ENCODE data around the gene RAC2.

RAC2 gene

DNA sequence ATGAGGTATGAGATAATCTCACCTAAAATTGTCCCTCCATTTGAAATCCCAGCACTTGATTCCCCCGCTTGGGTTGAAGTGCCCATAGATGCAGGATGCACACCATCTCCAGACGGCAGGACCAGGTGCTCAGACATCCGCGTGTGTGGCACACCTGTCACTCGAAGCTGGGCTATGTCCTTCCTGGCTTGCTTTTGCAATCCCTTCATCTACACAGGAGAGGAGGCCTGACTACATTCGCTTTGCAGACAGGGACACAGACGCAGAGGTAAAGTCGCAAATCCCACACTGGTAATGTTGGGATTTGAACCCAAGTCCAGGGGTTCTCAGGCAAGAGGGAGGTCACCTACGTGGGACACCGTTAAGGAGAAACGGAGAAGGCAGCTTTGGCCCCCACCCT is 31.1 kb upstream of the RAC2 start:
- no peak for DNase-seq

DNA sequence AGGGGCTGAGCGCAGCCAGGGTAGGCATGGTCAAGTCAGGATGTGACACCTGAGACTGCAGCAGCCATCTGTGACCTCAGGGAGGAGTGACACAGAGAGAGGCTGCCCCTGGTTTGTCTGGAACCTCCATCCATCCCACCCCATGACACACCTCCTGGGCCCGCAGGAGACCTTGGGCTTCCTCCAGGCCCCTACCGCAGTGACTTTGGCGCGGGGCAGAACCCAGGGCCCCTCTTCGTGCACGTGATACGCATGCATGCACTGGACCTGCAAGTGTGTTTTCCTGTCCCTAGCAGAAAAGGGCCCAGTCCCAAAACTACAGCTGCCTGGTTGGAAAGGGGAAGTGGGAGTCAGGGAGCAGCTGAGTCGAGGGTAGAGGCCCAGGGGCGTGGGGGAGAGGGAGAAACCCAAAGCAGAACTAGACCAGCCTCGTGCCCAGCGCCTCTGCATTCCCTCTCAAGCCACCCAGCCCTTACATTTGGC is 30.4 kb upstream of the RAC2 start:
- DNase-seq, result no peak

DNA sequence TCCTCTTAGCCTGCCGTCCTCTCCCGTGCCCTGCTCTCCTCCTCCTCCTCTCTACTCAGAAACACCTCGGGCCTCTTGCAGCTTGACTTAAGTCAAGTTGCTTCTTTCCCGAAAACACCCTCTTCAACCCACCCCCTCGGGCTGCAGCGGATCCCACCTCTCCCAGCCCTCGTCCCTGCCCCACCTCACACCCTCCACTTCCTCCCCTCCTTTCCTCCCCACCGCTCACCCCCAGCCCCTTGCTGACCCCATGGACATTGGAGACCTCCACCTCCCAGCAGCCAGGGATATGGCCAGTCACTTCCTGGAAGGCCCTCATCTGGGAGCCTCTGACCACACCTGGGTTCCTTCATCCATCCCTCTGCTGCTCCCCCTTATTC is 29.8 kb upstream of the RAC2 start:
- no peak for DNase-seq

DNA sequence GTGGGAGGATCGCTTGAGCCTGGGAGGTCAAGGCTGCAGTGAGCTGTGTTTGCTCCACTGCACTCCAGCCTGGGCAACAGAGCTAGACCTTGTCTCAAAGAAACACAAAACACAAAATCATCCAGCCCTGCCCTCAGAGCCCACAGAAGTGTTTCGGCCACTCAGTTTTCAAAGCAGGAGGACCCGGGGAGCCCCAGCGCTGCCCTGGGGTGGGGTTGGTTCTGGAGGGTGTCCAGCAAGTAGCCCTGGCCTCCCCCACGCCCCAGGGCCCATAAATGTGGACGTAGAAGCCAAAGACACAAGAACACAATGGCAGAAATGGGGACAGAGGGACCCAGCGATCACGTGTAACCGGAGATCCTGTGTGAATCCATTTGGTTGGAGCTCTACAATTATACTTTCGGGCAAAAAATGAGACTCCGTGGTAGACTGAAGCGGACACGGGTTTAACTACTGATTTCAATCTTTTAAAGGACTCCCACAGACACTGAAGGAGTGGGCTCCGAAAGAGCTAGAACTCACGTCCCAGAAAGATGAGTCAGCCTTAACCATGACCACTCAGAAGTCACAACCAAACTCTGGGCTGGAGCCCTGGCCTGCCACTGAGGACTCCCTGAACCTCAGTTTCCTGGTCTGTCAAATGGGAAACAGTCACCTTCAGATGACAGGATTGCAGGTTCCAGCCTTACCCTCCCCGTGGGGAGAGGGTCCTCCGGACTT is 29.2 kb upstream of the RAC2 start:
- no peak for DNase-seq

DNA sequence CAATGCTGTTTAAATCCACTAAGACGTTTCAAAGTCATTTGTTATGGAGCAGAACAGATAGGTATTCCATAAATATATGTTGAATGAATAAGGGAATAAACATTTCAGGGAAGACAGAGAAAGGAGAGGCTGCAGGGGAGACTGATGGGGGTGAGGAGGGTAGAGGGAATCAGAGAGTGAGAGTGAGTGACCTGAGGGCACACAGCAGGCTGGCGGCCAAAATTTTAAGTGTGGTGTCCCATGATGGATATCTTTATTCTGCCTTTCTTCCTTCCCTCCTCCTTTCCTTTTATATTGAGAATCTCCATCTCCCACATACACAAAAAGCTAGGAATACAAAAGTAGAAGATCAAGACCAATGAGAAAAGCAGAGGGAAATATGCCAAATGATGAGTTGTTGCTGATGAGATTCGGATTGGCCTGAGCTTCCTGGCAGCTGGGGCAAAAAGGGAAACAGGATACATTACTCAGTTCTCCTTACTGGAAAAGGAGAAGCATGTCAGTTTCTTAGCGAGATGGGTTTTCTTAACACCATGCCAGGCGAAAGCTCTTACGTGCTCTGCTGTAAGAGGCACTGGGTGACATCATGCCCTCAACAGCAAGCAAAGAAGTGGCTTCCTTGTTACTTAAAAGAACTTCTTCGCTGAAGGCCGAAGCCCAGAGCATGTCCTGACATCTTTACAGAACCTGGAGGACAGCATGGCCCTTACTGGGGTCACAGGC is 27.0 kb upstream of the RAC2 start:
- DNase-seq, result no peak

DNA sequence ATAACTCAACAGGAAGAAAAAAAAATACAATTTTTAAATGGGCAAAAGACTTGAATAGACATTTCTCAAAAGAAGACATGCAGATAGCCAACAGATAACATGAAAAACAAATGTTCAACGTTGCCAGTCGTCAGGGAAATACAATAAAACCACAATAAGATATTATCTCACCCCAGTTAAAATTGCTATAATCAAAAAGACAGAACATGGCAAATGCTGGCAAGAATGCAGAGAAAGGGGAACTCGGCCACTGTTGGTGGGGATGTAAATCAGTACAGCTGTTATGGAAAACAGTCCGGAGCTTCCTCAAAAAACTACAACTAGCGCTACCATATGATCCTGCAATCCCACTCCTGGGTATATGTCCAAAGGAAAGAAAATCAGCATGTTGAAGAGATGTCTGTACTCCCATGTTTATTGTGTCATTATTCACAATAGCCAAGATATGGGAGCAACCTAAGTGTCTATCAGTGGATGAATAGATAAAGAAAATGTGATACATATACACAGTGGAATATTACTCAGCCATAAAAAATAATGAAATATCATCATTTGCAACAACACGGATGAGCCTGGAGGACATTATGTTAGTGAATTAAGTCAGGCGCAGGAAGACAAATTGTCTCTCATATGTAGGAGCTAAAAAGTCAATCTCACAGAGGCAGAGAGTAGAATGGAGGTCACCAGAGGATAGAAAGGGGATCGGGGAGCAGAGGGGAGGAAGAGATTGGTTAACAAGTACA is 26.0 kb upstream of the RAC2 start:
- no peak for DNase-seq

DNA sequence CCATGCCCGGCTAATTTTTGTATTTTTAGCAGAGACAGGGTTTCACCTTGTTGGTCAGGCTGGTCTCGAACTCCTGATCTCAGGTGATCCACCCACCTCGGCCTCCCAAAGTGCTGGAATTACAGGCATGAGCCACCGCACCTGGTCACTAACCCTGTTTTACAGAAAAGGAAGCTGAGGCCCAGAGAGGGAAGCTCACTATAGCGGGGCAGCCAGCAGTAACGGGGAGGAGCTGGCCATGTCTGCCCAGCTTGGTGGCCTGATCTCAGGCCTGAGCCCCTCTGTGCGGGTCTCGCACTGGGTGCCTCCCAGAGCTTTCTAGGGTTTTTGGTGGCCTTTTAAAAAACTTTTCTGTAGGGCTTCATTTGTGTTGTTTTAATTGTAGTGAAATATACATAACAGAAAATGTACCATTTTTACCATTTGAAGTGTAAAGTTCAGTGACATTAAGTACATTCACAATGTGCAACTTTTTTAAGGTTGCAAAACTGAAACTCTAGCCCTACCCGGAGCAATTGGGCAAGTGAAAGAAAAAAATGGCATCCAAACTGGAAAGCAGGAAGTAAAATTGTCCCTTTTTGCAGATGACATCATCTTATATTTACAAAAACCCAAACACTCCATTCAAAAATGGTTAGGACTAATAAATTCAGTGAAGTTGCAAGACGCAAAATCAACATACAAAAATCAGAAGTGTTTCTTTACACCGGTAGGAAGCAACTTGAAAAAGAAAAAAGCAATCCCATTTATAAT is 23.8 kb upstream of the RAC2 start:
- no peak for DNase-seq

DNA sequence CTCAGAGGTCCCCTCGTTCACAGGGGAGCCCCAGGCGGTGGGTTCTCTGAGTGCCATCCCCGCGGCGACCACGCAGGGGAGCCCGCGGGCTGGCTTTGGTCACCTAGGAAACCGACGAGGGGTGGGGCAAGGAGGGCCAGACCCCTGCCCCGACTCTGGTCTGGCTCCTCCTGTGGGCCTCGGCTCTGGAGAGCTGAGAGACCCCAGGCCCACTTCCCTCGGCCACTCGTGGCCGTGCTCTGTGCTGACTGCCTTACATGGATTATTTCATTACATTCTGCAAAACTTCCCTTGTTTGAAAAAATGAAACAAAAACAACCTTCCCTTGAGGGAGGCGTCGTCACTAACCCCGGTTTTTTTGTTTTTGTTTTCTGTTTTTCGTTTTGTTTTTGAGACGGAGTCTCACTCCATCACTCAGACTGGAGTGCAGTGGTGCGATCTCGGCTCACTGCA is 23.1 kb upstream of the RAC2 start:
- peak; percentile 70 to 78 for DNase-seq

DNA sequence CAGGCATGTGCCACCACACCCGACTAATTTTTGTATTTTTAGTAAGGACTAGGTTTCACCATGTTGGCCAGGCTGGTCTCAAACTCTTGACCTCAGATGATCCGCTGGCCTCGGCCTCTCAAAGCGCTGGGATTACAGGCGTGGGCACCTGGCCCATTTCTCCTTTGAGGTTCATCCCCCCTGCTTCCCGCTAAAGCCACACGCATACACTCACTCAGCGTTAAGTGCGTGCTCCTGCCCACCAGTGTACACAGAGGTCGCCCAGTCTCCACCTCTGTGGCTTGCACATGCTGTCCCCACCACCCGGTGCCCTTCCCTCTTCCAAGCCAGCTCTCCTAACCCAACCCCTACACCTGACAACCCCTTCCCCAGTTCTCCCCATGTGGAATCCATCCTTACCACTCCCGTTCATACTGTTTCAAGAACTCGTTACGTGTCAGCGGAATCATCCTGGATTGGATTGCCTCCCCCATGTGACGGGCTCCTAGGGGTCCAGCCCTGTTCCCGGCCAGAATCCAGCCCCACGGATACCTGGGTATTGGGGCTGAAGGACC is 22.6 kb upstream of the RAC2 start:
- DNase-seq, result no peak

DNA sequence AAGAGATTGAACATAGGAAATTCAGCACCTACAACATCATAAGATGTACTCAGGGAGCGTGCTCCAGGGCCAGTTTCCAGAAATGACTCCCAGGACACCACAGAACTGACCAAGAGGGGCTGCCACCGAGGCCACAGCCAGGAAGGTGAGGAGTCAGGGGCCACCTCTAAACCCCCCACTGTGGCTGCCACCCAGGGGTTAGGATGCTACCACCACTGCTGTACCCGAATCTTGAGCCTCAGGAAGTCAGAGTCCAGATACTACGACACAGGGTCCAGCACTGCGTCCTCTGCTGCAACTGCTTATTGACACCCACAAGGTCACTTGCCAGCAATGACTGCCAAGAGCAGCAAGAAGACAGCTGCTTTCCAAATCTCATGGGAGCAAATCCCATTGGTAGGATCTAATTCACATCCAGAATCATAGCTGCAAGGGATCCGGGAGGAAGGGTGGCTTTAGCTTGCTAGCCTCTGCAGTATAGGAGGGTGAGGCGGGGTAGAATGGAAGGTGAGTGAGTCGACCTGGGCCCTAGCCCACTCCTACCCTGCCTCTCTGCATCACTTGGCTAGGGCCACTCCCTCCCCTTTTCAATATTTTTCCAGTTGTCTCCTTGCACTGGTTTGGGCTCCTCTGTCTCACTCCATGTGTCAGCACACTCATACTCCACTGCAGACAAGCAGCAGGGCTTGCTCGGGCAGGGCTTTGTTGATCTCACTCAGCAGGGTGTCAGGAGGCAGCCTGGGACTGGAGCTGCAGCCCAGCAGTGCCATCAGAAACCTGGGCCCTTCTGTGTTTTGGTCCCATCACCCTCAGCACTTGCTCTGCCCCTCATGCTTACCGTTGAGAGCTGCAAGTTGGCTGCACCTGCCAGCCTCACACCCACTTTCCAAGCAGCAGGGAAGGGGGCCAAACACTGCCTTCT is 20.2 kb upstream of the RAC2 start:
- DNase-seq, result no peak

DNA sequence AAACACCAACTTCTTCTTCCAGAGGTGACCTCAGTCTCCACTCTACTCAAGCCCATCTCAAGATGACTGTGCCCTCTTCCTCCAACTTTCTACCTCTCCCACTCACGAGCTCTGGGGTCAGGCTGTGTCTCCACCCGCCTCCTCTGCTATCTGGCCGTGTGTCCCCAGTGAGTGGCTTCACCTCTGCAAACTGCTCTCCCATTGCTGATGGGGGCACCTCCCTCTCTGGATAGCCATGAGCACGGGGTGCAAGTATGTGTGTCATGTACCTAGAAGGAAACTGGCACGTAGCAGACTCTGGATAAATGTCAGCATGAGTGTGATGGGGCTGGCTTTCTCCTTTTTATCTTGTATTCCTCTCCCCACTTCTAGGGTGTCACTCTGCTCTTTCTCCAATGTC is 18.3 kb upstream of the RAC2 start:
- DNase-seq, result no peak

DNA sequence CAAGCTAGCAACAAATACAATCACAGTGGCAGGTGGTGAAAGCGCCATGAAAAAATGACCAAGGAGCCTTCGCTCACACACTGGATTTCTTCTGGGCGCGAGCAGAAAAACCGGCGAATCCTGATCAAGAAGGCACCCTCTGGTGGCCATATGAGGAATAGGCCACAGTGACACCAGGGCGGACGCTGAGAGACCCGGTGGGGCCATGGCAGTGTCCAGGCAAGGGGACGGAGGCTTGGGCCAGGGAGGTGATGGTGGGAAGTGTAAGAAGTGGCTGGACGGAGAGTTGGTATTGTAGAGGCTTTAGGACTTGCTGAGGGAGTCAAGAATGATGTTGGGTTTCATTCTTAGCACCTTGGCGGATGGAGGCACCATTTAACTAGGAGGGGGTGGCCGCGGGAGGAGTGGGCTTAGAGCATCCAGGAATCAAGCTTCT is 16.9 kb upstream of the RAC2 start:
- peak; percentile 61 to 62 for DNase-seq

DNA sequence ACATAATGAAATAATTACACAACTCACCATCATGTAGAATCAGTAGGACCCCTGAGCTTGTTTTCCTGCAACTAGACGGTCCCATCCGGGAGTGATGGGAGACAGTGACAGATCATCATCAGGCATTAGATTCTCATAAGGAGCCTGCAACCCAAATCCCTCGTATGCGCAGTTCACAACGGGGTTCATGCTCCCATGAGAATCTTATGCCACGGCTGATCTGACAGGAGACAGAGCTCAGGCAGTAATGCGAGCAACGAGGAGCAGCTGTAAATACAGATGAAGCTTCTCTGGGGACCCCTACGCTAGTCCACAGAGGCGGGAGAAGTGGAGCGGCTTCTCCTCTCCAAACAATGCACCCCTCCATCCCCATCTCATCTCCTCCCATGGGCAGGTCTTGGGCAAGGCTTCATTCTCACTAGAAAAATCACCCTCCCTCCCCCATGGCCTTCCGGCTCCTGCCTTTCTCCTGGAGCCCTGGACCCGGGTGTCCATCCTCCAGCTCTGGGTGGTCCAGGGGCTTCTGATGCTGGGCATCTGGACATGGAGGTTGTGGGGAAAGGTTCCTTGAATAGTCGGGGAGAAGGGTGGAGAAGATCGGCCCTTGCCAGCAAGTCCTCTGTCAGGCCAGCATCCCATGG is 16.2 kb upstream of the RAC2 start:
- no peak for DNase-seq

DNA sequence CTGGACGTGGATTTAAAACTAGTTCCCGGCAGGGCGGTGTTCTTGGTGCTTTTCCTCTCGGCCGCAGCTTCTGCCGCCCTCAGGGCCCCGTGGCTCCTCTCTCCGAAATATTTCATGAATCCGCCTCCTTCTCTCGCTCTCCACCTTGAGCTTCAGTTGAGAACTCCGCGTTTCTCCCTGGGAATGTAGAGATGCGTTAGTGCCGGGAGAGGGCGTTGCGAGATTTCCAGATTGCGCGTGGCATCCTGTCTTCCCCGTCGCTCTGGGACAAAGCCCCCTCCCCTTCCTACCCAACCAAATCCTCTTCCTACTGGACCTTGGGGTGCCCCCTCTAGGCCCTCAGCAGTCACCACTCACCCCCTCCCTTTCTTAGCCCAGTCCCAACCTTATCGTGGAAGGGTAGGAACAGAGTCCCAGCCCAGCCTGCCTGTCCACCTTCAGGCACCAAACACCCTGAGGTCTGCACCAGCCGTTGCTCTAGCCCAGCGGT is 15.5 kb upstream of the RAC2 start:
- no peak for DNase-seq

DNA sequence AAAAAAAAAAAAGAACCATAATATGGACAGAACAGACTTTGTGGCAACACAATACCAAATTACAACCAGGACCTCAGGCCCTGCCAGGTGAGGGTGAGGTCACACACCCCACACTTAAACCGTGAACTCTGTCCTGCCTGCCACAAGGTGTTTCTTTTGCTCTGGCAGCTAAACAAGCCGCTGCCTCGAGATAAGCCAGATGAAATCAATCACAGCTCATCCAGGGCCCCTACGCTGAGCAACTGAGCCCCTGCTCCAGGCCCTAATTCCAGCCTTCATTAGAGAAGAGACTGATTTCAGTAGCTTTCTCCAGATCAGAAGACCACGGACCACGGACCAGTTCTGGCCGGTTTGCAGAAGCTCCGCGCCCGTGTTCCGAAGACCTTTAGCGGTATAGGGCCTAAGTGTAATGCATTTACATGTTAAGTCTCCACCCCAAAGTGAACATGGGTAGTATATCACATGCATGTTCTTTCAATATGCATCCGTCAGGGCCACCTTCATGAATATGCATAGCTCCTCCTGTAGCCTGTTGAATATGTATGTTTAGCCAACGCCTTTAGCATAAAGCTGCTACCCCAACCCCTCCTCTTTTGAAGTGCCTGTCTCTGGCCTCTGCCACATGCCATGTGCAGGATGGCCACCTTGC is 14.8 kb upstream of the RAC2 start:
- DNase-seq, result no peak

DNA sequence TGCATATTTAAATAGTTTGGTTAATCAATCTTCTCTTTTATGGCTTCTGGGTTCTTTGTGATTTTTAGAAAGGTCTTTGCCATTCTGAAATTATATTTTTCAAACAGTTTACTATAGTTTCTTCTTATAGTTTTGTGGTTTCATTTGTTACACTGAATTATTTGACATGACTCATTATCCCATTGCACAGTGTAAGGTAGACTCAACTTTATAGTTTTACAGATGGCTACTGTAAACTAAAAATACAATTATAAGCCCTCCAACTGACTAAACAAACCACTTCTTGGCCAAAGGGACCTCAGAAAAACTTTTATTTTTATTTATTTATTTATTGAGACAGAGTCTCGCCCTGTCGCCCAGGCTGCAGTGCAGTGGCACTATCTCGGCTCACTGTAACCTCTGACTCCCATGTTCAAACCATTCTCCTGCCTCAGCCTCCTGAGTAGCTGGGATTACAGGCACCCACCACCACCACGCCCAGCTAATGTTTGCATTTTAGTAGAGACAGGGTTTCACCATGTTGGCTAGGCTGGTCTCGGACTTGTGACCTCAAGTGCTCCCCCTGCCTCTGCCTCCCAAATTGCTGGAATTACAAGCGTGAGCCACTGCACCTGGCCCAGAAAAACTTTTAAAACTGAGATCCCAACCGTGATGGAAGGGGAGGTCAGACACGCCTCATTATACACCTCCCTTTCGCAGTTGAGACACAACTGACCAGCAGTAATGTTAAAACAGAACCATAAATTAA is 14.1 kb upstream of the RAC2 start:
- DNase-seq, result no peak

DNA sequence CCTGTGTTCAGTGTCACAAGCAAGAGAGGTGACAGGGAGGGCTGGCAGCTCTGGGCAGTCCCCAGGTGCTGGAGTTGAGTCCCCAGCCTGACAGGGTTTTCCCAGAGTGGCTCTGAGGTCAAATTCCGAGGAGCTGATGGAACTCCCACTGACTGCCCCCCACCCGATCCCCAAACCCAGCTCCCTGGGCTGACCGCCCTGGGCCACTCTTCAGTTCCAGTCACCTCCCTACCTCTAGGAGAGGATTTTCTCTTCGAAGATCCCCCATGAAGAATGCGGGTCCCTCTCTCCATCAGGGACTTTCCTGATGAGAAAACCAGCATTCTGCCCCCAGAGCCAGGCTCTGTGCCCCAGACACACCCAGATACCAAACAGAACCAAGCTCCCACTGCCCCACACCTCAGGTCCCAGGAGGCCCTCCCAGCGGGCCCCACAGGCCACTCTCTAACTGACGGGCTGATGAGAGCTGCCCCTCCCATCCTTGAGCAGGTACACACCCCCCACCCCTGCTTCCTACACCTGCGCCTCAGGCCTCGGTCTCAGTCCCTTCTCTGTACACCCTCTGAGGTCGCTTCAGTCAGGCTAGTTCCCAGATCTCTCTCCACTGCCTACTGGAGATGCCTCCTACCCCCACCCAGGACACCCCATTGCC is 12.1 kb upstream of the RAC2 start:
- no peak for DNase-seq

DNA sequence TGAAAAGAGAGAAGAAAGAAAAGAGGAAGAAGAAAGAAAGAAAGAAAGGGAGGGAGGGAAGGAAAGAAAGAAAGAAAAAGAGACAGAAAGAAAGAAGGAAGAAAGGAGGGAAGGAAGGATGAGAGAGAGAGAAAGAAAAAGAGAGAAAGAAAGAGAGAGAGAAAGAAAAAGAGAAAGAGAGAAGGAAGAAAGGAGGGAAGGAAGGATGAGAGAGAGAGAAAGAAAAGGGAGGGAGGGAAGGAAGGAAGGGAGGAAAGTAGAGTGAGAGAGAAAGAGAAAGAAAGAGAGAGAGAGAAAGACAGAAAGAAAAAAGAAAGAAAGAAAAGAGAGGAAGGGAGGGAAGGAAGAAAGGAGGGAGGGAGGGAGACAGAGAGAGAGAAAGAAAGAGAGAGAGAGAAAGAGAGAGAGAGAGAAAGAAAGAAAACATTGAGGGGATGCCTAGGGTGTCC is 11.5 kb upstream of the RAC2 start:
- DNase-seq, result no peak

DNA sequence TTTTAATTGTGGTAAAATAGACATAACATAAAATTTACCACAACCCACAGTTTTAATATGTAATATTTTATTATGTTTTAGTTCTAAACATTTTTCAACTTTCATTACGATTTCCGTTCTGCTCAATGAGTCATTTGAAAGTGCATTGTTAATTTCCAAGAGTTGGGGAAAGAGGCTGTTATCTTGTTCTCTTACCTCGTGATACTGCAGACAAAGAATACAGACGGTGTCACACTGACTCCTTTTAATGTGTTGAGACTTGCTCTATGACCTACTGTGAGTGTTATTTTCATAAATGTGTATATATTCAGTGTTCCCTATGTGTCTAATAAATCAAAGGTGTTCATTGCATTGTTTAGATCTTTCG is 10.8 kb upstream of the RAC2 start:
- DNase-seq, result no peak

Data from stimulated activated CD4-positive, alpha-beta T cell treated with anti-CD3 and anti-CD28 coated beads, Interleukin-2, amount 100 ng/mL, for 48 hours (primary cell).